ENCODE results near the gene PHKA2. TPM values are rescaled to one million over a fixed set of nuclear protein-coding genes. Genes with fewer than 3 reads are reported as not detected.
"Not testable (repeated sequence)": the region's sequence is repeated elsewhere in the genome, so short reads cannot be mapped to it uniquely, and the experiment has no call there.

Gene PHKA2
- total RNA-seq, 1 donor from 2014 or later, result 18.1 TPM

DNA sequence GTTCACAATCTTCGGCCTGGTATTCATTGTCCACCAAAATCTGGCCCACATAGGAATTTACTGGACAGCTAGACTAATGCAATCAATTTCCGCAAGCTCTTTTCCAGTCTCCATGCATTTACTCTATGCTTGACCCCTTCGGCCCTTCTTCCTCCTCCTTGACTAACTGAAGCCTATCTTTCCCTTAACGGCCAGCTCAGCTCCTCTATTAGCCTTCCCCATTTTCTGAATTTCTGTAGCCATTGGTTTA lies 1.2 kb upstream of the PHKA2 start:
- no peak for DNase-seq (ENCODE audit: low read depth)
- Histone ChIP-seq H3K36me3 (ENCODE audit: control insufficient read depth, insufficient read depth, low read length) (no peaks in the 10 kb centered on the region), H3K27me3 (ENCODE audit: control insufficient read depth, insufficient read depth, low read length) (no peaks in the 10 kb centered on the region), H3K4me3 (ENCODE audit: low read depth, low read length) (peak overlapping the region; percentile 65)
- TF ChIP-seq, protein P1, sequence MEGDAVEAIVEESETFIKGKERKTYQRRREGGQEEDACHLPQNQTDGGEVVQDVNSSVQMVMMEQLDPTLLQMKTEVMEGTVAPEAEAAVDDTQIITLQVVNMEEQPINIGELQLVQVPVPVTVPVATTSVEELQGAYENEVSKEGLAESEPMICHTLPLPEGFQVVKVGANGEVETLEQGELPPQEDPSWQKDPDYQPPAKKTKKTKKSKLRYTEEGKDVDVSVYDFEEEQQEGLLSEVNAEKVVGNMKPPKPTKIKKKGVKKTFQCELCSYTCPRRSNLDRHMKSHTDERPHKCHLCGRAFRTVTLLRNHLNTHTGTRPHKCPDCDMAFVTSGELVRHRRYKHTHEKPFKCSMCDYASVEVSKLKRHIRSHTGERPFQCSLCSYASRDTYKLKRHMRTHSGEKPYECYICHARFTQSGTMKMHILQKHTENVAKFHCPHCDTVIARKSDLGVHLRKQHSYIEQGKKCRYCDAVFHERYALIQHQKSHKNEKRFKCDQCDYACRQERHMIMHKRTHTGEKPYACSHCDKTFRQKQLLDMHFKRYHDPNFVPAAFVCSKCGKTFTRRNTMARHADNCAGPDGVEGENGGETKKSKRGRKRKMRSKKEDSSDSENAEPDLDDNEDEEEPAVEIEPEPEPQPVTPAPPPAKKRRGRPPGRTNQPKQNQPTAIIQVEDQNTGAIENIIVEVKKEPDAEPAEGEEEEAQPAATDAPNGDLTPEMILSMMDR (IDR thresholded peaks at IDR 0.05; ENCODE audit: insufficient read depth, low read length, poor library complexity, severe bottlenecking), result no peak

DNA sequence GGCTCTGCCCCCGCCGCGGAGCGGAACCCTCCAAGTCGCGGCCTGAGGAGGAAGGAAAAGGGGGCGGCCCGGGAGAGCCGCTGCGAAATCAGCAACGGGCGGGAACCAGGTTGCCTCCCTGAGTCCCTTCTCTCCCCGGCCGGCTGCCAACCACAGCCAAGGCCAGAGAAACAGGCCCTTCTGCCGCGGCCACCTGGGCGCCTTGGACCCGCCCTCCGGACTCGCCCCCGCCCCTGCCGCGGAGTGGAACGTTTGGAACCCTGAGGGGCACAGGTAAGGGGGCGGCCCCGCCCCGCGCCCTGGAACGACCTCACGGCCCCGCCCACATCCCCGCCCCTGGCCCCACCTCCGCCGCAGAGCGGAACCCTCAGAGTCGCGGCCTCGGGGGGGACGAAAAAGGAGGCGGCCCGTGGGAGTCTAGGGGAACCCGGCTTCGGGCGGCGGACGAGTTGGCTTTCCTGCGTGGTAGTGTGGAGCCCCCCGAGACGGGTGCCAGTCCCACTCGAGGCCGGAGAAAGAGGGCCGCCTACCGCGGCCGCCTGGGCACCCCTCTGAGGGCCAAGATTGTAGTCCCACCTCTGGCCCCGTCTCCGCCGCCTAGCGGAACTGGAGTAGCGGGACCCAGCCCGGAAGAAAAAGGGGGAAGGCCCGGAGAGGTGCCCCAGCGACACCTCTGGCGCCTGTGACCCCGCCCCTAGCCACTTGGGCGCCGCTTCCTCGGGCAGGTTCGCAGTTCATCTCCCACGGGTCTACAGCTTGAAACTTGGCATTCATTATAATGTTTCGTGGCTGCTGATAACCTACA lies 669 bp upstream of the PHKA2 start:
- H3K4me3 ChIP-seq (ENCODE audit: low read depth, low read length), result peak overlapping the region; percentile 65
- no peaks in the 10 kb centered on the region for H3K27me3 ChIP-seq (ENCODE audit: control insufficient read depth, insufficient read depth, low read length)
- TF ChIP-seq, protein P1 (IDR thresholded peaks at IDR 0.05; ENCODE audit: insufficient read depth, low read length, poor library complexity, severe bottlenecking), result peak; percentile 45
- no peak for DNase-seq (ENCODE audit: low read depth)
- no peaks in the 10 kb centered on the region for H3K36me3 ChIP-seq (ENCODE audit: control insufficient read depth, insufficient read depth, low read length)

DNA sequence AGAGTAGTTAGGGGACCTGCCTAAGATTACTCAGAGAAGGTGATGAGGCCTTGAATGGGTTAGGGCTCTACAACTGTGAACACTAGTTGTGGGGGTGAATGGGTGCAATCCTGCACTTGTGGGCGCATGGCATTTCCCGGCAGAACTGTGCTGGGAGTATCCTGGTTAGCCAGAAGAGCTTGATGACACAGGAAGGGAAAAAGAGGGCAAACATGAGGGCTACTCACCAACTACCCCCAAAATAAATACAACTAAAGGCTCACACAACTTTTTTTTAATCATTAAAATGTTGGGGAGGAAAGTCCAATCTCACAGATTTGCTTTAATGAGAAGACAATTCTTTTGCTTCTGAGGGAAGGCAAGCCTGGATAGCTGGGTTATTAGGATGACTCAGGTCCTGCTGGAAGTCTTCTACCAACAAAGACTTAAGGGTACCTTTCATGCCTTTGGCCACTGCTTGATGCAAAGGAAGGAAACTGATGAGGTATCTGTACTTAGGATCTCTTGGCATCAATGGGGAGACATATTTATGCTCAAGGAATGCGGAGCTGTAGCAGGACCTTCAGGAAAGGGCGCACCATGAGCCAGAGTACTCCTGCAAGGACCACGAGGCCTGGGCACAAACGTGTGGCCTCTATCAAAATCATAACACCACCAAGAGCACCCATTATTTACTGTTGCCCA lies 2.6 kb downstream of the PHKA2 start:
- DNase-seq (ENCODE audit: low read depth), result no peak
- TF ChIP-seq, protein P1 (IDR thresholded peaks at IDR 0.05; ENCODE audit: insufficient read depth, low read length, poor library complexity, severe bottlenecking), result no peak
- Histone ChIP-seq H3K27me3 (ENCODE audit: control insufficient read depth, insufficient read depth, low read length) (no peaks in the 10 kb centered on the region), H3K36me3 (ENCODE audit: control insufficient read depth, insufficient read depth, low read length) (no peaks in the 10 kb centered on the region), H3K4me3 (ENCODE audit: low read depth, low read length) (no peak overlapping the region)

DNA sequence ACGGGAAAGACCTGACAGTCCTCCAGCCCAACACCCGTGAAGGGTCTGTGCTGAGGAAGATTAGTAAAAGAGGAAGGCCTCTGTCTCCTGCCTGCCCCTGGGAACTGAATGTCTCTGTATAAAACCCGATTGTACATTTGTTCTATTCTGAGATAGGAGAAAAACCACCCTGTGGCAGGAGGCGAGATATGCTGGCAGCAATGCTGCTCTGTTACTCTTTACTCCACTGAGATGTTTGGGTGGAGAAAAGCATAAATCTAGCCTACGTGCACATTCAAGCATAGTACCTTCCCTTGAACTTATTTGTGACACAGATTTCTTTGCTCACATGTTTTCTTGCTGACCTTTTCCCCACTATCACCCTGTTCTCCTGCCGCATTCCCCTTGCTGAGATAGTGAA lies 3.7 kb downstream of the PHKA2 start:
- not testable (repeated sequence) for DNase-seq (ENCODE audit: low read depth)

DNA sequence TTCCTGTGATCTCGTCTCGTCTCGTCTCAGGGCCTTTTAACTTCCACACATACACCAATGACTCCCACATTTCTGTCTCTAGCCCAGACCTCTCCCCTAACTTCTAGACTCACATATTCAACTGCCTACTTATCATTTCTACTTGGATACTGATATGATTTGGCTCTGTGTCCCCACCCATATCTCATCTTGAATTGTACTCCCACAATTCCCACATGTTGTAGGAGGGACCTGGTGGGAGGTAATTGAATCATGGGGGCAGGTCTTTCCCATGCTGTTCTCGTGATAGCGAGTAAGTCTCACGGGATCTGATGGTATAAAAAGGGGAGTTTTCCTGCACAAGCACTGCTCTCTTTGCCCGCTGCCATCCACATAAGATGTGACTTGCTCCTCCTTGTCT lies 8.9 kb downstream of the PHKA2 start:
- TF ChIP-seq, protein P1 (IDR thresholded peaks at IDR 0.05; ENCODE audit: insufficient read depth, low read length, poor library complexity, severe bottlenecking), result no peak
- DNase-seq (ENCODE audit: low read depth), result no peak
- H3K36me3 ChIP-seq (ENCODE audit: control insufficient read depth, insufficient read depth, low read length), result no peaks in the 10 kb centered on the region
- H3K27me3 ChIP-seq (ENCODE audit: control insufficient read depth, insufficient read depth, low read length), result no peaks in the 10 kb centered on the region
- H3K4me3 ChIP-seq (ENCODE audit: low read depth, low read length), result no peak overlapping the region

More for the DNA sequence above, 3.7 kb downstream of the PHKA2 start:
- H3K36me3 ChIP-seq (ENCODE audit: control insufficient read depth, insufficient read depth, low read length); H3K4me3 ChIP-seq (ENCODE audit: low read depth, low read length); H3K27me3 ChIP-seq (ENCODE audit: control insufficient read depth, insufficient read depth, low read length): not testable (repeated sequence)

DNA sequence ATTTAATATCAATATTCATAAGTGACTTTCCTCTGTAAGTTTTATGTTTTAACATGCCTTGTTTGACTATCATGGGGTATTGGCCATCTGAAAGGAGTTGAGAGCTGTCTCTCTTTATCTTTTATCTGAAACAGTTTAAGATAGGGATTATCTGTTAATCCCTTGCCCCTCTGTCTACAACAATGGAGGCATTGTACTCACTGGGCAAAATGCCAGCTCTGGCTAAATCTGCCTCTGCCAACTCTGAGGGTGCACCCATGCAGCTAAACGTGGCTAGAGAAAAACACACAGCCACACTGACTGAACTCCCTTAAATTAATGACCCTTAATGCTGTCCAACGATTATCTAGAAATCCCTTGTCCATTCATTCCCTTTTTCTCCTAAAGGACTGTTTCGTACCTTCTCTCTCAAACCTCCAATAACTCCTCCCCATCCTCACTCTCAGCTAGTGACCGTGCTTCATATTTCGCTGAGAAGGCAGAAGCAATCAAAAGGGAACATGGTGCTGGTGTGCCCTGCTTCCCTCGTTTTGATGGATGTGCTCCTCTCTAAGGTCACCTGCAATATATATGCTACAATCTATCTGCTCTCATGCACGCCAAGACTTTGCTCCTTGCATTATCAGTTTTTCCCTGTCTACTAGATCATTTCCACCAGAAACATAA lies 10.3 kb downstream of the PHKA2 start:
- DNase-seq (ENCODE audit: low read depth), result no peak
- TF ChIP-seq, protein P1 (IDR thresholded peaks at IDR 0.05; ENCODE audit: insufficient read depth, low read length, poor library complexity, severe bottlenecking), result no peak

More for the DNA sequence above, 10.3 kb downstream of the PHKA2 start:
- H3K4me3 ChIP-seq (ENCODE audit: low read depth, low read length), result no peak overlapping the region
- no peaks in the 10 kb centered on the region for H3K36me3 ChIP-seq (ENCODE audit: control insufficient read depth, insufficient read depth, low read length)
- no peaks in the 10 kb centered on the region for H3K27me3 ChIP-seq (ENCODE audit: control insufficient read depth, insufficient read depth, low read length)

Measured in kidney epithelial cell (primary cell).